Measurements from ENCODE around the gene LINC01488.

Gene LINC01488

GRCh38 chr11:69452206-69452987 lies 29.1 kb upstream of the LINC01488 start:
- TF ChIP-seq CTCF (IDR thresholded peaks at IDR 0.05; ENCODE audit: unreplicated experiment in 3 of 3) = no peak
- Mint-ChIP-seq H3K36me3 (ENCODE audit: low read depth) (no peaks in the 10 kb centered on the region), H3K4me3 (no peak overlapping the region), H3K27me3 (ENCODE audit: low read depth) (peaks cover 12% of the 10 kb centered on the region), H3K27ac (no peak overlapping the region), H3K9me3 (peaks cover 13% of the 10 kb centered on the region), H3K4me1 (peaks cover 10% of the 10 kb centered on the region)

GRCh38 chr11:69453151-69453550 lies 28.3 kb upstream of the LINC01488 start:
- Mint-ChIP-seq H3K4me3 (no peak overlapping the region), H3K36me3 (ENCODE audit: low read depth) (no peaks in the 10 kb centered on the region), H3K4me1 (peaks cover 5% of the 10 kb centered on the region), H3K27me3 (ENCODE audit: low read depth) (peaks cover 7% of the 10 kb centered on the region), H3K27ac (no peak overlapping the region), H3K9me3 (peaks cover 20% of the 10 kb centered on the region)
- no peak for TF ChIP-seq CTCF (IDR thresholded peaks at IDR 0.05; ENCODE audit: unreplicated experiment in 3 of 3)

- Mint-ChIP-seq H3K9me3 (peaks cover 21% of the 10 kb centered on the region), H3K4me1 (no peaks in the 10 kb centered on the region), H3K36me3 (ENCODE audit: low read depth) (no peaks in the 10 kb centered on the region), H3K4me3 (no peak overlapping the region), H3K27me3 (ENCODE audit: low read depth) (peaks cover 7% of the 10 kb centered on the region), H3K27ac (no peak overlapping the region)
- TF ChIP-seq CTCF (IDR thresholded peaks at IDR 0.05; ENCODE audit: unreplicated experiment in 3 of 3) = no peak
Observed at GRCh38 chr11:69454018-69454417, 27.4 kb upstream of the LINC01488 start.

GRCh38 chr11:69455969-69456368 lies 25.5 kb upstream of the LINC01488 start:
- Mint-ChIP-seq H3K27ac (no peak overlapping the region), H3K27me3 (ENCODE audit: low read depth) (peaks cover 7% of the 10 kb centered on the region), H3K4me3 (no peak overlapping the region), H3K9me3 (peaks cover 31% of the 10 kb centered on the region), H3K4me1 (peaks cover 6% of the 10 kb centered on the region), H3K36me3 (ENCODE audit: low read depth) (no peaks in the 10 kb centered on the region)
- no peak for TF ChIP-seq CTCF (IDR thresholded peaks at IDR 0.05; ENCODE audit: unreplicated experiment in 3 of 3)

GRCh38 chr11:69456712-69457111 lies 24.8 kb upstream of the LINC01488 start:
- no peak for TF ChIP-seq CTCF (IDR thresholded peaks at IDR 0.05; ENCODE audit: unreplicated experiment in 3 of 3)
- Mint-ChIP-seq H3K27me3 (ENCODE audit: low read depth) (peaks cover 7% of the 10 kb centered on the region), H3K27ac (no peak overlapping the region), H3K9me3 (peaks cover 29% of the 10 kb centered on the region), H3K4me1 (peaks cover 6% of the 10 kb centered on the region), H3K4me3 (no peak overlapping the region), H3K36me3 (ENCODE audit: low read depth) (no peaks in the 10 kb centered on the region)

All from nephron (organoid).